K562 (cell line): ENCODE results near the gene ARFIP2. TPM values are rescaled to one million over a fixed set of nuclear protein-coding genes. Genes with fewer than 3 reads are reported as not detected.

ENCODE experiments used
- ATAC-seq: fragments of 200-7000 bp; cut with Tn5 transposase; 3 replicates; pipeline ENCODE4 v1.9.1; 2020; ENCODE audit warnings: moderate library complexity
- BruUV-seq: library from RNA; stranded (reverse); fragments of 400-500 nt; replicated peaks from 2 replicates; lab custom pipeline; 2021; lab: Mats Ljungman, UMichigan
- CTCF ChIA-PET: fragments of 300-600 bp; formaldehyde crosslinking; extraction: SDS; loops from one replicate; lab custom pipeline; 2021; ENCODE audit warnings: low intra/inter-chr PET ratio; lab: Yijun Ruan, JAX
- POLR2A ChIA-PET: fragments of 300-600, 350-650 bp; sonication (Branson Sonifier 250); formaldehyde crosslinking; extraction: SDS; loops from one replicate; lab custom pipeline; 2021; ENCODE audit warnings: antibody characterized with exemption, inconsistent platforms; lab: Yijun Ruan, JAX
- DNase-seq, 4 experiments: peaks; one replicate each; pipeline versions ENCODE4 v3.0.0 to v3.0.0-alpha.2; 2011 to 2018; ENCODE audit warnings: low spot score in 3 of 4, mixed read lengths in 3 of 4; ENCODE audit errors: extremely low read depth in 1 of 4
- FAIRE-seq: peaks from 2 replicates; lab custom pipeline; 2011; peaks lifted over from hg19 to GRCh38; lab: Jason Lieb, UNC
- H2AFZ ChIP-seq: 2 replicates; pipeline ENCODE4 v1.6.0; 2011; ENCODE audit warnings: low read depth, low read length, control low read depth, inconsistent platforms
- H3K27ac ChIP-seq: fragments of 200-600 bp; 3 replicates; pipeline ENCODE4 v1.8.0; 2011; ENCODE audit warnings: low read depth, mild to moderate bottlenecking, control low read depth, inconsistent platforms, low read length, moderate library complexity, mixed read lengths; ENCODE audit errors: extremely low read depth
- H3K27me3 ChIP-seq, 2 experiments: fragments of 300-600 bp in 1 of 2; 2 replicates in 1 of 2; 3 replicates in 1 of 2; pipeline versions ENCODE4 v1.6.0 to v1.8.0; 2011; ENCODE audit warnings: inconsistent platforms in 2 of 2, low read length in 2 of 2, mild to moderate bottlenecking in 1 of 2, mixed read lengths in 1 of 2, moderate library complexity in 1 of 2; ENCODE audit not compliant: control insufficient read depth in 2 of 2, insufficient read depth in 2 of 2
- H3K36me3 ChIP-seq: fragments of 300-600 bp; 3 replicates; pipeline ENCODE4 v1.8.0; 2011; ENCODE audit warnings: mild to moderate bottlenecking, low read length, inconsistent platforms; ENCODE audit not compliant: control insufficient read depth, insufficient read depth
- H3K4me1 ChIP-seq, 2 experiments: fragments of 200-600 bp in 1 of 2; replicated peaks in 1 of 2; 2 replicates in 1 of 2; 3 replicates in 1 of 2; pipeline versions ENCODE4 v1.5.1 to v1.8.0; 2011; ENCODE audit warnings: inconsistent platforms in 2 of 2, low read length in 2 of 2, mild to moderate bottlenecking in 1 of 2, mixed read lengths in 1 of 2, moderate library complexity in 1 of 2; ENCODE audit not compliant: control insufficient read depth in 2 of 2, insufficient read depth in 2 of 2
- H3K4me2 ChIP-seq: 2 replicates; pipeline ENCODE4 v1.6.1; 2011; ENCODE audit warnings: low read length, control low read depth, inconsistent platforms, mixed read lengths; ENCODE audit not compliant: insufficient read depth
- H3K4me3 ChIP-seq: fragments of 200-600 bp; sonication (generic), shearing (Covaris generic); 2 replicates; pipeline ENCODE4 v1.5.1; 2016; ENCODE audit warnings: control low read depth, inconsistent platforms
- H3K79me2 ChIP-seq: fragments of 200-600 bp; 3 replicates; pipeline ENCODE4 v1.8.0; 2011; ENCODE audit warnings: low read length, inconsistent platforms; ENCODE audit not compliant: control insufficient read depth, insufficient read depth
- H3K9ac ChIP-seq, 2 experiments: 2 replicates each; pipeline versions ENCODE4 v1.6.0 to v1.6.1; 2011; ENCODE audit warnings: low read depth in 2 of 2, low read length in 2 of 2, control low read depth in 1 of 2, inconsistent platforms in 1 of 2, mild to moderate bottlenecking in 1 of 2, mixed read lengths in 1 of 2; ENCODE audit not compliant: insufficient read depth in 1 of 2
- H3K9me1 ChIP-seq: one replicate; pipeline ENCODE4 v1.6.0; 2011; ENCODE audit warnings: inconsistent platforms, mild to moderate bottlenecking, low read length, moderate library complexity; ENCODE audit not compliant: control insufficient read depth, insufficient read depth
- H3K9me3 ChIP-seq: replicated peaks from 2 replicates; pipeline ENCODE4 v1.5.1; 2011; ENCODE audit warnings: low read depth, low read length, inconsistent platforms; ENCODE audit not compliant: control insufficient read depth, insufficient read depth
- H4K20me1 ChIP-seq: replicated peaks from 2 replicates; pipeline ENCODE4 v1.6.1; 2011; ENCODE audit warnings: low read length, inconsistent platforms, mixed read lengths; ENCODE audit not compliant: control insufficient read depth, insufficient read depth
- C11orf30 ChIP-seq: fragments of 450-650 bp; IDR thresholded peaks from 2 replicates; pipeline ENCODE4 v1.6.1; 2016; ENCODE audit warnings: low read depth, mild to moderate bottlenecking
- GATAD2B ChIP-seq: fragments of 450-650 bp; IDR thresholded peaks from 2 replicates; pipeline ENCODE4 v1.6.1; 2017; ENCODE audit warnings: mild to moderate bottlenecking, borderline replicate concordance
- NCOA4 ChIP-seq: fragments of 450-650 bp; IDR thresholded peaks from 2 replicates; pipeline ENCODE4 v1.6.1; 2018; ENCODE audit warnings: mild to moderate bottlenecking; ENCODE audit not compliant: partially characterized antibody
- NUFIP1 ChIP-seq: fragments of 450-650 bp; IDR thresholded peaks from 2 replicates; pipeline ENCODE4 v1.6.1; 2018; ENCODE audit not compliant: partially characterized antibody
- ZNF316 ChIP-seq: fragments of 450-650 bp; IDR thresholded peaks from 2 replicates; pipeline ENCODE4 v1.6.1; 2016
- WGBS: fragments of 100-300 bp; shearing (Covaris generic); methylation state at CpG from one replicate; pipeline ENCODE4 v1.1.6; 2016; ENCODE audit warnings: low coverage, mixed read lengths; ENCODE audit not compliant: insufficient coverage; ENCODE audit errors: missing lambda C conversion rate; 5-methylcytosine and 5-hydroxymethylcytosine counted together
- in situ Hi-C: fragments of 300-500 bp; cut with MboI; formaldehyde crosslinking; loops from 4 replicates; pipeline ENCODE4 v1.15.0; 2018; ENCODE audit warnings: inconsistent platforms, mixed read lengths
- intact Hi-C: fragments of 100-400 bp; cut with micrococcal nuclease; formaldehyde crosslinking; loops from 2 replicates; pipeline ENCODE4 v1.14.2; 2022
- polyA plus RNA-seq, 8 experiments: library from polyadenylated mRNA; depleted of rRNA in 4 of 8; stranded (reverse) in 5 of 8; unstranded in 3 of 8; fragments of >200 nt; fragmentation: Nextera tagmentation in 2 of 8; fragmentation: Illumina TruSeq in 1 of 8; extraction: Ambion mirVana in 2 of 8; extraction: Trizol in 1 of 8; gene quantifications; 2 replicates each; pipeline versions ENCODE4 v1.2.1 to v1.2.3, GENCODE V29; 2011 to 2014; ENCODE audit warnings: inconsistent platforms in 1 of 8, missing spikeins in 1 of 8
- total RNA-seq, 7 experiments: library from RNA; depleted of rRNA in 6 of 7; stranded (reverse); fragments of >200 nt in 6 of 7; fragmentation: Illumina TruSeq in 2 of 7; extraction: Trizol in 2 of 7; gene quantifications; 2 replicates each; pipeline versions ENCODE4 v1.2.1 to v1.2.3, GENCODE V29; 2011 to 2021; ENCODE audit warnings: low replicate concordance in 1 of 7
- TF ChIP-seq, protein P1 (sequence below): sonication (generic); formaldehyde crosslinking; IDR thresholded peaks from 2 replicates; pipeline ENCODE4 v1.8.1; 2022; ENCODE audit warnings: missing genetic modification reagents

The ARFIP2 gene
- total and polyA plus RNA-seq, 9 of the 15 experiments (the other 6 are each of a cell fraction or from before 2014, with no cell fraction given): 11.8 to 74.1 (median 41.0) TPM

DNA sequence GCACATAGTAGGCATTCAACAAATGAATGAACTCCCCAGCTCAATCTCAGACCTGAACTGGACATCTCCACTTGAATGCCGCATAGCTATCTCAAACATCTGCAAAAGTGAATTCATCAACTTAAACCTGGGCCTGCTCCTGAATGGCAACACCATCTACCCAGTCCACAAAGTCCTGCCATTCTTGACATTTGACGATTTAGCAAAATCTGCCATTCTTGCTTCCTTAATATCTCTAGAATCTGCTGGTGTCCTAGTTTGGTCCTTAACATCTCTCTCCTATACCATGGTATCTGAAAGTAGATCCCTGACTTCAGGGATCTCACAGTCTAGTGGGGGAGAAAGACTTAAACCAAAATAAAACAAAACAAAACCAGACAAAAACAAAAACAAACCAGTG, 28.0 kb downstream of the ARFIP2 start:
- H3K36me3 ChIP-seq: no peaks in the 10 kb centered on the region; the same call in 2 of the 3 replicates
- WGBS: 27% methylated on average over 2 of the region's 2 CpGs
- no peak for DNase-seq
- H3K27ac ChIP-seq: no peak overlapping the region
- ATAC-seq: no peak
- POLR2A ChIA-PET: interaction anchor here (0.8 to 1.6 kb wide), 3 partner anchors 16 to 45 kb away, joined by 3 read pairs; partner anchors contain the start of gene TRIM3
- in situ Hi-C loops: no loop called here
- H3K4me2 ChIP-seq: no peak overlapping the region
- no peaks in the 10 kb centered on the region for H3K9me3 ChIP-seq
- TF ChIP-seq, protein P1, sequence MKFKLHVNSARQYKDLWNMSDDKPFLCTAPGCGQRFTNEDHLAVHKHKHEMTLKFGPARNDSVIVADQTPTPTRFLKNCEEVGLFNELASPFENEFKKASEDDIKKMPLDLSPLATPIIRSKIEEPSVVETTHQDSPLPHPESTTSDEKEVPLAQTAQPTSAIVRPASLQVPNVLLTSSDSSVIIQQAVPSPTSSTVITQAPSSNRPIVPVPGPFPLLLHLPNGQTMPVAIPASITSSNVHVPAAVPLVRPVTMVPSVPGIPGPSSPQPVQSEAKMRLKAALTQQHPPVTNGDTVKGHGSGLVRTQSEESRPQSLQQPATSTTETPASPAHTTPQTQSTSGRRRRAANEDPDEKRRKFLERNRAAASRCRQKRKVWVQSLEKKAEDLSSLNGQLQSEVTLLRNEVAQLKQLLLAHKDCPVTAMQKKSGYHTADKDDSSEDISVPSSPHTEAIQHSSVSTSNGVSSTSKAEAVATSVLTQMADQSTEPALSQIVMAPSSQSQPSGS (CRISPR knock-in tag): no peak
- TF ChIP-seq ZNF316: 0 out of 2 replicates have a peak, but pooled peaks have one; percentile 16
- TF ChIP-seq C11orf30: 0 out of 2 replicates have a peak, but pooled peaks have one; percentile 7
- TF ChIP-seq, all 486 proteins: peak for 2
- Histone ChIP-seq H3K9me1 (no peaks in the 10 kb centered on the region), H3K4me3 (no peak overlapping the region), H3K9ac (no peak overlapping the region), H3K4me1 (no peaks in the 10 kb centered on the region), H2AFZ (no peak overlapping the region), H4K20me1 (no peaks in the 10 kb centered on the region; the same call in 1 of the 2 replicates), H3K79me2 (no peaks in the 10 kb centered on the region), H3K27me3 (no peaks in the 10 kb centered on the region)
- no TSS peak for BruUV-seq
- intact Hi-C loops: no loop called here
- CTCF ChIA-PET: interaction anchor here (0.7 kb wide), 1 partner anchor 87 kb away, joined by 3 read pairs; no protein-coding TSS in a partner anchor
- FAIRE-seq: no peak

DNA sequence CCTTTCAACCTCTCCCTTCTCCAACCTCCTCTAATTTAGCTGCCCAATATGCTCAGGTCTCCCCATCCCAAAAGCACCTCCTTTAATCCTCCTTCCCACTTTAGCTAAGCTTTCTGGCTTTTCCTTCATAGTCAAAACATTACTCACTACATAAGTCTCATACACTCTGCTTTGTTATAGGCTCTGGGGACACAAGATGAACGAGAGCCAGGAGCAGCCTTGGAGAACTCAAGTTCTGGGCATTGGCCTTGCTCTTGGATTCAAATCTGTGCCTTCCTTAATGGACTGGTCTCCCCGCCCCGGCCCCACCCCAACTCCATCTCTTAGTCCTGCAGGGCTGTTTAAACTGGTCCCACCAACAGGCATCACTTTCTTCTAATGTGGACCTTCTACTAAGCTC, 28.9 kb downstream of the ARFIP2 start:
- Histone ChIP-seq H3K4me2 (no peak overlapping the region), H3K27me3 (no peaks in the 10 kb centered on the region), H4K20me1 (no peaks in the 10 kb centered on the region; the same call in 1 of the 2 replicates), H3K9ac (no peak overlapping the region), H3K9me1 (no peaks in the 10 kb centered on the region), H2AFZ (no peak overlapping the region), H3K4me3 (no peak overlapping the region), H3K79me2 (no peaks in the 10 kb centered on the region), H3K27ac (no peak overlapping the region), H3K4me1 (no peaks in the 10 kb centered on the region), H3K36me3 (no peaks in the 10 kb centered on the region; the same call in 2 of the 3 replicates), H3K9me3 (no peaks in the 10 kb centered on the region)
- POLR2A ChIA-PET: interaction anchor here (0.6 to 1.6 kb wide), 3 partner anchors 17 to 98 kb away, joined by 3 read pairs; partner anchors contain the start of gene TRIM3
- in situ Hi-C loops: no loop called here
- ATAC-seq (no peak), DNase-seq (no peak), FAIRE-seq (no peak)
- CTCF ChIA-PET: interaction anchor here (0.7 kb wide), 1 partner anchor 87 kb away, joined by 3 read pairs; no protein-coding TSS in a partner anchor
- no TSS peak for BruUV-seq
- intact Hi-C loops: no loop called here
- TF ChIP-seq NUFIP1: no peak
- TF ChIP-seq GATAD2B: no peak
- no peak for TF ChIP-seq NCOA4
- TF ChIP-seq, all 486 proteins: peak for 0
- WGBS: 12% methylated on average over 3 of the region's 3 CpGs
